ENCODE data around the gene FAM50A.

DNA sequence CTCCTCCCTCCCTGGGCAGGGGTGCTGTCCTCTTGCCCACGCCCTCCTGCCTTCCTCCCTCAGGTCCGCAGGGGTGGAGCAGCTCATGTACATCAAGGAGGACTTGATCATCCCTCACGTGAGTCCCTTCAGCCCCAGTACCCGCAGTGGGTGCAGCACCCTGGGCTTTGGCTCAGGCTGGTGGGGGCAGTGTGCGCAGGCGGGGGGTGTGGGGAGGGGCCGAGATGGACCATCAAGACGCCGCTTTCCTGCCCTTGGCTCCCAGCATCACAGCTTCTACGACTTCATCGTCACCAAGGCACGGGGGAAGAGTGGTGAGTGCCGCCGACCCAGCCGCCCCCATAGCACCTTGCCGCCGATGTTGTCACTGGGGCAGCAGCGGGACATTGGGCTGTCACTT lies 5.7 kb downstream of the FAM50A start:
- TF ChIP-seq, protein P1, sequence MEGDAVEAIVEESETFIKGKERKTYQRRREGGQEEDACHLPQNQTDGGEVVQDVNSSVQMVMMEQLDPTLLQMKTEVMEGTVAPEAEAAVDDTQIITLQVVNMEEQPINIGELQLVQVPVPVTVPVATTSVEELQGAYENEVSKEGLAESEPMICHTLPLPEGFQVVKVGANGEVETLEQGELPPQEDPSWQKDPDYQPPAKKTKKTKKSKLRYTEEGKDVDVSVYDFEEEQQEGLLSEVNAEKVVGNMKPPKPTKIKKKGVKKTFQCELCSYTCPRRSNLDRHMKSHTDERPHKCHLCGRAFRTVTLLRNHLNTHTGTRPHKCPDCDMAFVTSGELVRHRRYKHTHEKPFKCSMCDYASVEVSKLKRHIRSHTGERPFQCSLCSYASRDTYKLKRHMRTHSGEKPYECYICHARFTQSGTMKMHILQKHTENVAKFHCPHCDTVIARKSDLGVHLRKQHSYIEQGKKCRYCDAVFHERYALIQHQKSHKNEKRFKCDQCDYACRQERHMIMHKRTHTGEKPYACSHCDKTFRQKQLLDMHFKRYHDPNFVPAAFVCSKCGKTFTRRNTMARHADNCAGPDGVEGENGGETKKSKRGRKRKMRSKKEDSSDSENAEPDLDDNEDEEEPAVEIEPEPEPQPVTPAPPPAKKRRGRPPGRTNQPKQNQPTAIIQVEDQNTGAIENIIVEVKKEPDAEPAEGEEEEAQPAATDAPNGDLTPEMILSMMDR (conservative IDR thresholded peaks at IDR 0.05), result no peak
- no peak for TF ChIP-seq ZFX (IDR thresholded peaks at IDR 0.05)
